H9 (cell line): ENCODE results near the gene TDRD1. TPM values are rescaled to one million over a fixed set of nuclear protein-coding genes. Genes with fewer than 3 reads are reported as not detected.

Experiments
- DNase-seq: peaks from one replicate; pipeline ENCODE4 v3.0.0-alpha.2; 2017
- H2AFZ ChIP-seq: one replicate; pipeline ENCODE4 v1.6.1; 2013; ENCODE audit warnings: mild to moderate bottlenecking, low read length, control low read depth, moderate library complexity
- H2AK5ac ChIP-seq: 2 replicates; pipeline ENCODE4 v1.6.1; 2013; ENCODE audit warnings: low read length, control low read depth, mixed read lengths; ENCODE audit not compliant: insufficient read length
- H2BK120ac ChIP-seq: one replicate; pipeline ENCODE4 v1.6.1; 2013; ENCODE audit warnings: low read depth, mild to moderate bottlenecking, low read length, control low read depth, inconsistent platforms; ENCODE audit not compliant: poor library complexity, severe bottlenecking
- H2BK12ac ChIP-seq: 2 replicates; pipeline ENCODE4 v1.6.1; 2013; ENCODE audit warnings: low read length, control low read depth, mixed read lengths, low read depth; ENCODE audit not compliant: insufficient read length
- H2BK15ac ChIP-seq: 2 replicates; pipeline ENCODE4 v1.6.1; 2013; ENCODE audit warnings: low read depth, low read length, control low read depth
- H2BK20ac ChIP-seq: one replicate; pipeline ENCODE4 v1.6.1; 2013; ENCODE audit warnings: low read depth, mild to moderate bottlenecking, low read length, control low read depth, inconsistent platforms; ENCODE audit not compliant: poor library complexity, severe bottlenecking
- H2BK5ac ChIP-seq: 2 replicates; pipeline ENCODE4 v1.6.1; 2013; ENCODE audit warnings: low read length, control low read depth, mixed read lengths; ENCODE audit not compliant: insufficient read length
- H3K14ac ChIP-seq: 2 replicates; pipeline ENCODE4 v1.6.1; 2013; ENCODE audit warnings: low read length, control low read depth; ENCODE audit not compliant: insufficient read depth
- H3K18ac ChIP-seq: 2 replicates; pipeline ENCODE4 v1.6.1; 2013; ENCODE audit warnings: low read depth, mild to moderate bottlenecking, mixed read lengths, low read length, control low read depth; ENCODE audit not compliant: insufficient read length
- H3K23ac ChIP-seq: 2 replicates; pipeline ENCODE4 v1.6.1; 2013; ENCODE audit warnings: low read length, control low read depth, mixed read lengths, low read depth; ENCODE audit not compliant: insufficient read length
- H3K23me2 ChIP-seq: 2 replicates; pipeline ENCODE4 v1.6.1; 2013; ENCODE audit warnings: low read depth, mild to moderate bottlenecking, mixed read lengths, low read length, control low read depth; ENCODE audit not compliant: insufficient read length, poor library complexity, severe bottlenecking
- H3K27ac ChIP-seq: 2 replicates; pipeline ENCODE4 v1.5.1; 2013; ENCODE audit warnings: low read length, control low read depth, mixed read lengths, low read depth; ENCODE audit not compliant: insufficient read length
- H3K27me3 ChIP-seq: 2 replicates; pipeline ENCODE4 v1.6.1; 2013; ENCODE audit warnings: low read length, control low read depth, inconsistent platforms; ENCODE audit not compliant: insufficient read depth
- H3K4ac ChIP-seq: 2 replicates; pipeline ENCODE4 v1.6.1; 2013; ENCODE audit warnings: low read depth, mild to moderate bottlenecking, control low read depth, inconsistent platforms, low read length, moderate library complexity
- H3K4me1 ChIP-seq: 2 replicates; pipeline ENCODE4 v1.6.1; 2013; ENCODE audit warnings: low read length, control low read depth, inconsistent platforms; ENCODE audit not compliant: insufficient read depth
- H3K4me2 ChIP-seq: 2 replicates; pipeline ENCODE4 v1.6.1; 2013; ENCODE audit warnings: low read length, control low read depth, mixed read lengths; ENCODE audit not compliant: insufficient read length, insufficient read depth
- H3K56ac ChIP-seq: 2 replicates; pipeline ENCODE4 v1.6.1; 2013; ENCODE audit warnings: low read depth, mild to moderate bottlenecking, mixed read lengths, low read length, control low read depth; ENCODE audit not compliant: insufficient read length
- H3K79me1 ChIP-seq: 2 replicates; pipeline ENCODE4 v1.6.1; 2013; ENCODE audit warnings: low read depth, mild to moderate bottlenecking, moderate library complexity, low read length, control low read depth, inconsistent platforms; ENCODE audit not compliant: insufficient read depth, poor library complexity, severe bottlenecking
- H3K79me2 ChIP-seq: 2 replicates; pipeline ENCODE4 v1.6.1; 2013; ENCODE audit warnings: low read length, control low read depth, inconsistent platforms; ENCODE audit not compliant: insufficient read depth
- H3K9ac ChIP-seq: 2 replicates; pipeline ENCODE4 v1.6.1; 2013; ENCODE audit warnings: low read length, control low read depth, mixed read lengths; ENCODE audit not compliant: insufficient read length; ENCODE audit errors: extremely low read depth
- H3K9me3 ChIP-seq: one replicate; pipeline ENCODE4 v1.6.1; 2013; ENCODE audit warnings: low read depth, low read length, inconsistent platforms; ENCODE audit not compliant: control insufficient read depth
- H3T11ph ChIP-seq: one replicate; pipeline ENCODE4 v1.6.1; 2013; ENCODE audit warnings: mild to moderate bottlenecking, low read length, control low read depth, inconsistent platforms
- H4K20me1 ChIP-seq: one replicate; pipeline ENCODE4 v1.6.1; 2013; ENCODE audit not compliant: control insufficient read depth, insufficient read length, insufficient read depth
- H4K5ac ChIP-seq: 2 replicates; pipeline ENCODE4 v1.6.1; 2013; ENCODE audit warnings: low read depth, mild to moderate bottlenecking, mixed read lengths, low read length, control low read depth; ENCODE audit not compliant: insufficient read length
- H4K8ac ChIP-seq: replicated peaks from 2 replicates; pipeline ENCODE4 v1.6.1; 2013; ENCODE audit warnings: low read length, control low read depth, mixed read lengths, low read depth; ENCODE audit not compliant: insufficient read length
- H4K91ac ChIP-seq: 2 replicates; pipeline ENCODE4 v1.6.1; 2013; ENCODE audit warnings: low read depth, mild to moderate bottlenecking, moderate library complexity, mixed read lengths, low read length, control low read depth; ENCODE audit not compliant: insufficient read length
- H3K27ac Mint-ChIP-seq, 3 experiments: 2 replicates in 2 of 3; 3 replicates in 1 of 3; pipeline ENCODE4 v1.8.0; 2020 to 2021; ENCODE audit warnings: mixed read lengths in 3 of 3, mild to moderate bottlenecking in 1 of 3, moderate library complexity in 1 of 3
- H3K27me3 Mint-ChIP-seq: 2 replicates; pipeline ENCODE4 v1.8.0; 2021; ENCODE audit warnings: low read depth, mild to moderate bottlenecking, moderate library complexity, mixed read lengths
- H3K36me3 Mint-ChIP-seq, 3 experiments: 2 replicates in 2 of 3; 3 replicates in 1 of 3; pipeline ENCODE4 v1.8.0; 2020 to 2021; ENCODE audit warnings: low read depth in 3 of 3, mixed read lengths in 3 of 3; ENCODE audit not compliant: insufficient read depth in 1 of 3
- H3K4me1 Mint-ChIP-seq, 2 experiments: 2 replicates each; pipeline ENCODE4 v1.8.0; 2020; ENCODE audit warnings: mixed read lengths in 2 of 2
- H3K4me3 Mint-ChIP-seq, 2 experiments: 2 replicates in 1 of 2; 3 replicates in 1 of 2; pipeline ENCODE4 v1.8.0; 2020 to 2021; ENCODE audit warnings: mild to moderate bottlenecking in 2 of 2, mixed read lengths in 2 of 2, moderate library complexity in 1 of 2
- H3K9me3 Mint-ChIP-seq, 2 experiments: 2 replicates in 1 of 2; 3 replicates in 1 of 2; pipeline ENCODE4 v1.8.0; 2020; ENCODE audit warnings: mild to moderate bottlenecking in 2 of 2, mixed read lengths in 2 of 2, moderate library complexity in 1 of 2
- CTCF ChIP-seq: fragments of 200-600 bp; sonication (generic); conservative IDR thresholded peaks from 3 replicates; pipeline ENCODE4 v1.8.0; 2021; ENCODE audit warnings: antibody characterized with exemption, mild to moderate bottlenecking
- WGBS: extraction: QIAGEN DNeasy Blood & Tissue Kit; methylation state at CpG from one replicate; pipeline ENCODE4 v1.1.7; 2013; ENCODE audit warnings: missing lambda C conversion rate, low lambda C conversion rate, mixed read lengths; ENCODE audit not compliant: insufficient read length; ENCODE audit errors: extremely low coverage; 5-methylcytosine and 5-hydroxymethylcytosine counted together
- total RNA-seq: library from RNA; stranded (reverse); gene quantifications from 2 replicates; pipeline ENCODE4 v1.2.1, GENCODE V29; 2021

The TDRD1 gene
- total RNA-seq, 1 experiment from 2014 or later, result 0.15 TPM

- no CpG with 5 or more reads among the region's 4 CpGs for WGBS
- H3K14ac ChIP-seq, result no peak overlapping the region
- no peaks in the 10 kb centered on the region for H3K27me3 ChIP-seq
- no peaks in the 10 kb centered on the region for H3K4me1 Mint-ChIP-seq
- no peak overlapping the region for H2BK20ac ChIP-seq
- H3K18ac ChIP-seq, result no peak overlapping the region
- no peak overlapping the region for H4K91ac ChIP-seq
- H3K36me3 Mint-ChIP-seq, result no peaks in the 10 kb centered on the region
- H3K4me3 Mint-ChIP-seq, result no peak overlapping the region
- H2BK15ac ChIP-seq, result no peak overlapping the region
- H3K56ac ChIP-seq, result no peak overlapping the region
- no peak overlapping the region for H3T11ph ChIP-seq
- H3K79me1 ChIP-seq, result no peaks in the 10 kb centered on the region
- H3K9ac ChIP-seq, result no peak overlapping the region
- no peak overlapping the region for H2BK120ac ChIP-seq
- H2BK5ac ChIP-seq, result no peak overlapping the region
- no peaks in the 10 kb centered on the region for H3K4me1 ChIP-seq
- no peak overlapping the region for H4K5ac ChIP-seq
- H4K8ac ChIP-seq, result no peak overlapping the region
- H3K79me2 ChIP-seq, result no peaks in the 10 kb centered on the region
- H4K20me1 ChIP-seq, result no peaks in the 10 kb centered on the region
- no peaks in the 10 kb centered on the region for H3K9me3 Mint-ChIP-seq
- H3K4me2 ChIP-seq, result no peak overlapping the region
- no peak overlapping the region for H3K27ac ChIP-seq
- H3K9me3 ChIP-seq, result no peaks in the 10 kb centered on the region
- DNase-seq, result no peak
- H3K23me2 ChIP-seq, result no peaks in the 10 kb centered on the region
- H3K23ac ChIP-seq, result no peak overlapping the region
- H2AK5ac ChIP-seq, result no peak overlapping the region
- no peak overlapping the region for H3K27ac Mint-ChIP-seq
- H3K4ac ChIP-seq, result no peak overlapping the region
- H2AFZ ChIP-seq, result no peak overlapping the region
- H3K27me3 Mint-ChIP-seq, result peaks cover 6% of the 10 kb centered on the region; the same call in 1 of the 2 replicates
- H2BK12ac ChIP-seq, result no peak overlapping the region
- no peak for TF ChIP-seq CTCF
Observed at GRCh38 chr10:114223066-114223465, 43.9 kb downstream of the TDRD1 start.
